GM21529 (cell line): ENCODE results near the gene IL10RB.

ENCODE experiments used
- ATAC-seq: cut with Tn5 transposase; IDR thresholded peaks from one replicate; pipeline ENCODE4 v1.9.1; 2021; ENCODE audit not compliant: unreplicated experiment

The IL10RB gene

GRCh38 chr21:33327326-33327725, 61.2 kb downstream of the IL10RB start:
- no peak for ATAC-seq

GRCh38 chr21:33327792-33328433, 61.7 kb downstream of the IL10RB start:
- no peak for ATAC-seq

- ATAC-seq = no peak
These were observed 64.6 kb downstream of the IL10RB start for GRCh38 chr21:33330726-33331125.

- peak; percentile 87 for ATAC-seq
These were observed 66.0 kb downstream of the IL10RB start for GRCh38 chr21:33332143-33332542.

GRCh38 chr21:33334191-33334590, 68.0 kb downstream of the IL10RB start:
- no peak for ATAC-seq

GRCh38 chr21:33334824-33335223, 68.7 kb downstream of the IL10RB start:
- ATAC-seq = no peak

- ATAC-seq = no peak
These were observed 73.0 kb downstream of the IL10RB start for GRCh38 chr21:33339135-33339534.

GRCh38 chr21:33339918-33340317, 73.8 kb downstream of the IL10RB start:
- no peak for ATAC-seq

GRCh38 chr21:33345751-33346238, 79.6 kb downstream of the IL10RB start:
- ATAC-seq = no peak
